Omental fat pad (tissue), 4 donors: Measurements from ENCODE around the gene HIVEP2. TPM values are rescaled to one million over a fixed set of nuclear protein-coding genes. Genes with fewer than 3 reads are reported as not detected.

Experiments used
- ATAC-seq: fragments of 150-250 bp; one replicate; pipeline ENCODE4 v1.9.1; 2016; ENCODE audit warnings: mild to moderate bottlenecking, moderate library complexity; ENCODE audit not compliant: low FRiP score
- DNase-seq: peaks from one replicate; pipeline ENCODE4 v3.0.0-alpha.2; 2019; ENCODE audit warnings: low spot score
- CTCF ChIP-seq, 3 donors: fragments of 450-650 bp; IDR thresholded peaks; one replicate each; pipeline ENCODE4 v1.5.1; 2016 to 2017; ENCODE audit warnings: antibody characterized with exemption in 3 of 3, mild to moderate bottlenecking in 3 of 3, moderate library complexity in 2 of 3
- total RNA-seq, 4 donors: library from RNA; depleted of rRNA; stranded (reverse); fragments of >200 nt; gene quantifications; one replicate each; pipeline ENCODE4 v1.1.0, GENCODE V29; 2016

Gene HIVEP2
- total RNA-seq, 4 donors from 2014 or later: 14.9 to 47.3 (median 26.9) TPM

DNA sequence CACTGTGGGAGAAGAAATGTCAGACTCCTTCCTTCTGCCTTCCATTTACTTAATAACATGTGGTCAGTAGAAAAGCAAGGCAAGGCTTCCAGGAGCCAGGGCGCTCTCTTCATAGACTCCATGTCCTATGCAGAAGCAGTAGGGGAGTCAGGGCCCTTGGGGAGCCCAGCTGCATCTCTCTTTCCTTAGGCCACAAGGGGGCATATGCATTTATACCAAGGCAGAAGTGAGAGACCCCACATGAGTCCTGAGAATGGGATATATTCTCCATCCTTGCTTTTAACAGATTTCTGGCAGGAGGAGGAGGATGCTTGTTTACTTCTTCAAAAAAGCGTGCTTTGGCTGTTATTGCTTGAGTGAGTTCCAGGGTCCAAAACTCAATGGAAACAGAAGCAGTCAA lies 198.5 kb downstream of the HIVEP2 start:
- no peak for TF ChIP-seq CTCF (IDR thresholded peaks at IDR 0.05)
- ATAC-seq (no peak), DNase-seq (no peak)

DNA sequence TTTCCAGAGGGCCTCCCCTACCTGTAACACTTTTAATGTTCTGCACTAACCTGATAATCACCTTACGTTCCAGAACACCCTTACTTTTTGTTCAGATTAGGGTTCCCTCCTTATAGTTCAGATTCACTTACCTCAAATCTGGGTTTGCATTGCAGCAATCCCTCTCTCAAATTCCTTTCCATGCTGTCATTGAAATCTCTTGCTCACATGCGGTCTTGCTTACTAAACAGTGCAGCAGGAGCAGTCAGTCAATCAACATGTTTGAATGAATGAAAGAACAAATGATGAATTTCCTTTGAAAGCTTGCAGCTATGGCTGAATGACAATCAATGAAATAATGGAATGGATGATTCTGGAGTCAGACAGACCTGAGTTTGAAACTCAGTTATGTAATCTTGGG lies 200.1 kb downstream of the HIVEP2 start:
- DNase-seq (no peak), ATAC-seq (no peak)
- TF ChIP-seq CTCF (IDR thresholded peaks at IDR 0.05): no peak

- no peak for DNase-seq
- ATAC-seq: no peak
- TF ChIP-seq CTCF (IDR thresholded peaks at IDR 0.05): no peak
These were observed 204.5 kb downstream of the HIVEP2 start for GRCh38 chr6:142740449-142740848.

- ATAC-seq (no peak), DNase-seq (no peak)
- TF ChIP-seq CTCF (IDR thresholded peaks at IDR 0.05): no peak
These were observed 206.2 kb downstream of the HIVEP2 start for GRCh38 chr6:142738731-142739130.

GRCh38 chr6:142738035-142738396 lies 207.0 kb downstream of the HIVEP2 start:
- DNase-seq (no peak), ATAC-seq (no peak)
- no peak for TF ChIP-seq CTCF (IDR thresholded peaks at IDR 0.05)

GRCh38 chr6:142737368-142738034 lies 207.5 kb downstream of the HIVEP2 start:
- TF ChIP-seq CTCF (IDR thresholded peaks at IDR 0.05): no peak
- DNase-seq: no peak
- ATAC-seq: no peak

- DNase-seq: no peak
- no peak for TF ChIP-seq CTCF (IDR thresholded peaks at IDR 0.05)
- ATAC-seq: no peak
These were observed 209.8 kb downstream of the HIVEP2 start for GRCh38 chr6:142735204-142735603.
